Liver (tissue), 9 donors: ENCODE measurements around the gene ANTXR1. TPM values are rescaled to one million over a fixed set of nuclear protein-coding genes. Genes with fewer than 3 reads are reported as not detected.

ENCODE experiments used
- DNase-seq: peaks from one replicate; pipeline ENCODE4 v3.0.0-alpha.2; 2017; ENCODE audit warnings: low spot score
- H3K27ac ChIP-seq, 2 donors: one replicate each; pipeline ENCODE4 v1.7.0; 2013; ENCODE audit warnings: inconsistent platforms in 2 of 2, low read length in 2 of 2, control low read depth in 1 of 2, low read depth in 1 of 2, mild to moderate bottlenecking in 1 of 2
- H3K27me3 ChIP-seq, 4 donors: one replicate each; pipeline versions ENCODE4 v1.6.1 to v1.7.0; 2013; ENCODE audit warnings: low read length in 3 of 4, inconsistent platforms in 1 of 4, mild to moderate bottlenecking in 1 of 4, moderate library complexity in 1 of 4; ENCODE audit not compliant: control insufficient read depth in 4 of 4, insufficient read depth in 4 of 4
- H3K36me3 ChIP-seq, 4 donors: one replicate each; pipeline versions ENCODE4 v1.6.1 to v1.7.0; 2013; ENCODE audit warnings: low read length in 3 of 4, mild to moderate bottlenecking in 3 of 4, low read depth in 1 of 4, moderate library complexity in 1 of 4; ENCODE audit not compliant: control insufficient read depth in 4 of 4, insufficient read depth in 3 of 4
- H3K4me1 ChIP-seq, 4 donors: one replicate each; pipeline versions ENCODE4 v1.6.1 to v1.7.0; 2013; ENCODE audit warnings: low read length in 3 of 4, mild to moderate bottlenecking in 3 of 4, moderate library complexity in 1 of 4; ENCODE audit not compliant: control insufficient read depth in 4 of 4, insufficient read depth in 4 of 4
- H3K4me3 ChIP-seq, 3 donors: one replicate each; pipeline versions ENCODE4 v1.6.1 to v1.7.0; 2013; ENCODE audit warnings: low read length in 3 of 3, control low read depth in 1 of 3, low read depth in 1 of 3, mild to moderate bottlenecking in 1 of 3
- H3K9ac ChIP-seq, 2 donors: one replicate each; pipeline ENCODE4 v1.7.0; 2013; ENCODE audit warnings: low read length in 2 of 2, mild to moderate bottlenecking in 2 of 2, moderate library complexity in 2 of 2, control low read depth in 1 of 2, low read depth in 1 of 2
- H3K9me3 ChIP-seq, 4 donors: one replicate each; pipeline versions ENCODE4 v1.6.1 to v1.7.0; 2013; ENCODE audit warnings: low read length in 3 of 4; ENCODE audit not compliant: control insufficient read depth in 4 of 4
- ATF3 ChIP-seq: IDR thresholded peaks from 2 replicates; pipeline ENCODE4 v1.6.1; 2016; ENCODE audit warnings: antibody characterized with exemption
- CTCF ChIP-seq: fragments of 150-350 bp; IDR thresholded peaks from 2 replicates; pipeline ENCODE4 v1.5.1; 2017; ENCODE audit warnings: improper control_type of control experiment, low read depth, low read length; ENCODE audit not compliant: missing input control
- EGR1 ChIP-seq, 2 donors: IDR thresholded peaks; 2 replicates each; pipeline ENCODE4 v1.6.1; 2016 to 2018; ENCODE audit warnings: antibody characterized with exemption in 2 of 2, low read depth in 2 of 2
- FOXA1 ChIP-seq: IDR thresholded peaks from 2 replicates; pipeline ENCODE4 v1.6.1; 2016; ENCODE audit warnings: antibody characterized with exemption
- FOXA2 ChIP-seq: IDR thresholded peaks from 2 replicates; pipeline ENCODE4 v1.6.1; 2016; ENCODE audit warnings: antibody characterized with exemption
- GABPA ChIP-seq, 2 donors: IDR thresholded peaks in 1 of 2; conservative IDR thresholded peaks in 1 of 2; 2 replicates each; pipeline ENCODE4 v1.6.1; 2016; ENCODE audit warnings: antibody characterized with exemption in 2 of 2, mild to moderate bottlenecking in 1 of 2, moderate library complexity in 1 of 2
- HNF4A ChIP-seq, 2 donors: conservative IDR thresholded peaks; 2 replicates each; pipeline ENCODE4 v1.6.1; 2016; ENCODE audit warnings: antibody characterized with exemption in 2 of 2, mild to moderate bottlenecking in 2 of 2
- HNF4G ChIP-seq: IDR thresholded peaks from 2 replicates; pipeline ENCODE4 v1.6.1; 2016; ENCODE audit warnings: antibody characterized with exemption
- JUND ChIP-seq, 2 donors: IDR thresholded peaks; 2 replicates each; pipeline ENCODE4 v1.6.1; 2016; ENCODE audit warnings: antibody characterized with exemption in 2 of 2
- MAX ChIP-seq: IDR thresholded peaks from 2 replicates; pipeline ENCODE4 v1.6.1; 2016; ENCODE audit warnings: antibody characterized with exemption
- NR2F2 ChIP-seq: IDR thresholded peaks from 2 replicates; pipeline ENCODE4 v1.6.1; 2016; ENCODE audit warnings: antibody characterized with exemption
- RAD21 ChIP-seq, 2 donors: IDR thresholded peaks; 2 replicates each; pipeline ENCODE4 v1.6.1; 2016; ENCODE audit warnings: antibody characterized with exemption in 2 of 2, mild to moderate bottlenecking in 2 of 2
- REST ChIP-seq: IDR thresholded peaks from 2 replicates; pipeline ENCODE4 v1.6.1; 2016; ENCODE audit warnings: antibody characterized with exemption, mild to moderate bottlenecking
- RXRA ChIP-seq, 2 donors: IDR thresholded peaks; 2 replicates each; pipeline ENCODE4 v1.6.1; 2017 to 2018; ENCODE audit warnings: antibody characterized with exemption in 2 of 2, mild to moderate bottlenecking in 1 of 2
- SP1 ChIP-seq: IDR thresholded peaks from 2 replicates; pipeline ENCODE4 v1.6.1; 2018; ENCODE audit warnings: antibody characterized with exemption, mild to moderate bottlenecking
- TAF1 ChIP-seq: conservative IDR thresholded peaks from 2 replicates; pipeline ENCODE4 v1.6.1; 2016; ENCODE audit warnings: antibody characterized with exemption, mild to moderate bottlenecking
- YY1 ChIP-seq: IDR thresholded peaks from 2 replicates; pipeline ENCODE4 v1.6.1; 2016; ENCODE audit warnings: antibody characterized with exemption, mild to moderate bottlenecking
- ZBTB33 ChIP-seq: IDR thresholded peaks from 2 replicates; pipeline ENCODE4 v1.6.1; 2016; ENCODE audit warnings: antibody characterized with exemption
- WGBS: extraction: QIAGEN DNeasy Blood & Tissue Kit; methylation state at CpG from one replicate; pipeline ENCODE4 v1.1.7; 2013; 5-methylcytosine and 5-hydroxymethylcytosine counted together
- polyA plus RNA-seq, 2 donors: library from polyadenylated mRNA; stranded (reverse) in 1 of 2; unstranded in 1 of 2; fragments of 200-250 nt in 1 of 2; fragments of >200 nt in 1 of 2; fragmentation: Nextera tagmentation in 1 of 2; extraction: Ambion mirVana in 1 of 2; gene quantifications; one replicate each; pipeline versions ENCODE4 v1.2.1 to v1.2.3, GENCODE V29; 2013 to 2015
- total RNA-seq, 2 donors: library from RNA; depleted of rRNA; stranded (reverse); fragments of >200 nt; gene quantifications; one replicate each; pipeline ENCODE4 v1.2.3, GENCODE V29; 2014
- donor health status: healthy.
- donor health status: healthy.
- donor health status: healthy.
- donor health status: healthy.
- donor health status: healthy.

Gene ANTXR1
- total and polyA plus RNA-seq, 4 donors = 0.60 to 3.6 (median 1.8) TPM

- Histone ChIP-seq H3K4me1 (no peaks in the 10 kb centered on the region), H3K9ac (no peak overlapping the region), H3K36me3 (no peaks in the 10 kb centered on the region), H3K27ac (no peak overlapping the region), H3K9me3 (no peaks in the 10 kb centered on the region), H3K4me3 (no peak overlapping the region), H3K27me3 (no peaks in the 10 kb centered on the region)
- TF ChIP-seq MAX (no peak), HNF4G (no peak), EGR1 (IDR thresholded peaks at IDR 0.05; ENCODE audit: low read depth in 2 of 2) (no peak), JUND (IDR thresholded peaks at IDR 0.05) (no peak), ATF3 (no peak)
- no peak for DNase-seq
- 88% methylated on average over 4 of the region's 4 CpGs for WGBS
Observed at GRCh38 chr2:69188182-69188900, 175.4 kb downstream of the ANTXR1 start.

GRCh38 chr2:69190743-69191404 is 177.9 kb downstream of the ANTXR1 start:
- H3K36me3 ChIP-seq = no peaks in the 10 kb centered on the region
- H3K27ac ChIP-seq = no peak overlapping the region
- TF ChIP-seq HNF4A (conservative IDR thresholded peaks at IDR 0.05) (no peak), YY1 (no peak), RXRA (IDR thresholded peaks at IDR 0.05) (no peak), ZBTB33 (no peak), GABPA (IDR thresholded peaks at IDR 0.05 in 1 of 2, conservative IDR thresholded peaks at IDR 0.05 in 1 of 2) (no peak), FOXA1 (no peak), SP1 (no peak), ATF3 (no peak), HNF4G (no peak), TAF1 (no peak), REST (no peak), CTCF (no peak), JUND (IDR thresholded peaks at IDR 0.05) (no peak), RAD21 (IDR thresholded peaks at IDR 0.05) (no peak), MAX (no peak), NR2F2 (no peak), EGR1 (IDR thresholded peaks at IDR 0.05; ENCODE audit: low read depth in 2 of 2) (no peak), FOXA2 (no peak)
- no peak overlapping the region for H3K9ac ChIP-seq
- no peak for DNase-seq
- H3K4me1 ChIP-seq = no peaks in the 10 kb centered on the region
- H3K4me3 ChIP-seq = no peak overlapping the region
- no peaks in the 10 kb centered on the region for H3K27me3 ChIP-seq
- no peaks in the 10 kb centered on the region for H3K9me3 ChIP-seq
- WGBS = 45% methylated on average over 3 of the region's 3 CpGs
